Tibial nerve (tissue), 4 donors: Measurements from ENCODE around the gene URM1. TPM values are rescaled to one million over a fixed set of nuclear protein-coding genes. Genes with fewer than 3 reads are reported as not detected.
"Not testable (repeated sequence)": the region's sequence is repeated elsewhere in the genome, so short reads cannot be mapped to it uniquely, and the experiment has no call there.

ENCODE experiments used
- DNase-seq, 2 donors: peaks; one replicate each; pipeline ENCODE4 v3.0.0-alpha.2; 2019; ENCODE audit warnings: low spot score in 2 of 2
- H3K27ac ChIP-seq, 4 donors: fragments of 200-600 bp; sonication (generic) in 3 of 4; one replicate each; pipeline ENCODE4 v1.5.1; 2017 to 2019; ENCODE audit warnings: mild to moderate bottlenecking in 1 of 4
- H3K27me3 ChIP-seq, 2 donors: fragments of 200-600 bp; sonication (generic) in 1 of 2; one replicate each; pipeline versions ENCODE4 v1.5.1 to v1.6.0; 2017 to 2019
- H3K36me3 ChIP-seq, 3 donors: fragments of 200-600 bp; sonication (generic); one replicate each; pipeline ENCODE4 v1.5.1; 2018 to 2019
- H3K4me1 ChIP-seq, 4 donors: fragments of 200-600 bp; sonication (generic) in 3 of 4; one replicate each; pipeline ENCODE4 v1.5.1; 2017 to 2019
- H3K4me3 ChIP-seq, 4 donors: fragments of 200-600 bp; sonication (generic) in 3 of 4; one replicate each; pipeline ENCODE4 v1.5.1; 2017 to 2019; ENCODE audit warnings: mild to moderate bottlenecking in 1 of 4, moderate library complexity in 1 of 4
- H3K9me3 ChIP-seq, 4 donors: fragments of 200-600 bp; sonication (generic) in 3 of 4; one replicate each; pipeline ENCODE4 v1.5.1; 2017 to 2019
- EP300 ChIP-seq, 2 donors: sonication (generic); formaldehyde crosslinking; IDR thresholded peaks; one replicate each; pipeline ENCODE4 v1.6.1; 2017; ENCODE audit warnings: antibody characterized with exemption in 2 of 2, mild to moderate bottlenecking in 1 of 2
- POLR2A ChIP-seq, 2 donors: fragments of 450-650 bp; IDR thresholded peaks; one replicate each; pipeline ENCODE4 v1.6.1; 2017; ENCODE audit warnings: antibody characterized with exemption in 2 of 2, mild to moderate bottlenecking in 2 of 2, moderate library complexity in 2 of 2
- WGBS, 2 donors: methylation state at CpG; one replicate each; pipeline ENCODE4 v1.1.5; 2018; 5-methylcytosine and 5-hydroxymethylcytosine counted together
- total RNA-seq, 4 donors: library from RNA; depleted of rRNA; stranded (reverse); fragments of >200 nt; gene quantifications; one replicate each; pipeline ENCODE4 v1.1.0, GENCODE V29; 2016
- TF ChIP-seq, protein P1 (sequence below), 5 experiments: fragments of 200-600 bp in 3 of 5; fragments of 450-650 bp in 2 of 5; sonication (generic) in 3 of 5; IDR thresholded peaks; one replicate each; pipeline ENCODE4 v1.5.1; 2016 to 2019; ENCODE audit warnings: antibody characterized with exemption in 5 of 5, mild to moderate bottlenecking in 3 of 5, moderate library complexity in 2 of 5

Gene URM1
- total RNA-seq, 4 donors from 2014 or later: 18.1 to 25.5 (median 23.2) TPM

DNA sequence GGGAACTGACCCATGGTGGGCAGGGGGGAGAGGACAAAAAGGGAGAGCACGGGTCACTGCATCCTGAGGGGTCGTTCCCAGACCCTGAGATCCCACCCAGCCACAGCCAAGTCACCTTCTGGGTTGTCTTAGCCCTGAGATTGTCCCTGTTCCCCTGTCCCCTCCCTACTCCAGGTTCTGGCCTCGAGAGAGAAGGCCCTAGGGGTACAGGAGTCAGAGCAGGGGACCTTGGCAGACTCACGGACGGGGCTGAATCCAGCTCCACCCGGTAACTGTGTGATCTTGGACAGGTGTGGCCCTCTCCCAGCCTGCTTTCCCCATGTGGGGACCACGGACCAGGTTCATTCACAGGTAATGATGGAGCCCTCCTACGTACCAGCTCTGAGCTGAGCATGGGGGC is 38.3 kb downstream of the URM1 start:
- H3K4me1 ChIP-seq: peaks cover 0 to 6% (median 0%) of the 10 kb centered on the region in 4 donors
- no peak for DNase-seq
- 42 to 51% methylated on average over 7 to 8 of the region's 8 CpGs for WGBS, 2 donors
- TF ChIP-seq, protein P1, sequence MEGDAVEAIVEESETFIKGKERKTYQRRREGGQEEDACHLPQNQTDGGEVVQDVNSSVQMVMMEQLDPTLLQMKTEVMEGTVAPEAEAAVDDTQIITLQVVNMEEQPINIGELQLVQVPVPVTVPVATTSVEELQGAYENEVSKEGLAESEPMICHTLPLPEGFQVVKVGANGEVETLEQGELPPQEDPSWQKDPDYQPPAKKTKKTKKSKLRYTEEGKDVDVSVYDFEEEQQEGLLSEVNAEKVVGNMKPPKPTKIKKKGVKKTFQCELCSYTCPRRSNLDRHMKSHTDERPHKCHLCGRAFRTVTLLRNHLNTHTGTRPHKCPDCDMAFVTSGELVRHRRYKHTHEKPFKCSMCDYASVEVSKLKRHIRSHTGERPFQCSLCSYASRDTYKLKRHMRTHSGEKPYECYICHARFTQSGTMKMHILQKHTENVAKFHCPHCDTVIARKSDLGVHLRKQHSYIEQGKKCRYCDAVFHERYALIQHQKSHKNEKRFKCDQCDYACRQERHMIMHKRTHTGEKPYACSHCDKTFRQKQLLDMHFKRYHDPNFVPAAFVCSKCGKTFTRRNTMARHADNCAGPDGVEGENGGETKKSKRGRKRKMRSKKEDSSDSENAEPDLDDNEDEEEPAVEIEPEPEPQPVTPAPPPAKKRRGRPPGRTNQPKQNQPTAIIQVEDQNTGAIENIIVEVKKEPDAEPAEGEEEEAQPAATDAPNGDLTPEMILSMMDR (IDR thresholded peaks at IDR 0.05): no peak
- TF ChIP-seq POLR2A (IDR thresholded peaks at IDR 0.05) (no peak), EP300 (IDR thresholded peaks at IDR 0.05) (no peak)
- H3K9me3 ChIP-seq: no peaks in the 10 kb centered on the region
- no peaks in the 10 kb centered on the region for H3K36me3 ChIP-seq
- H3K27ac ChIP-seq: no peak overlapping the region
- peaks cover 0 to 29% of the 10 kb centered on the region in 2 donors for H3K27me3 ChIP-seq
- no peak overlapping the region for H3K4me3 ChIP-seq

DNA sequence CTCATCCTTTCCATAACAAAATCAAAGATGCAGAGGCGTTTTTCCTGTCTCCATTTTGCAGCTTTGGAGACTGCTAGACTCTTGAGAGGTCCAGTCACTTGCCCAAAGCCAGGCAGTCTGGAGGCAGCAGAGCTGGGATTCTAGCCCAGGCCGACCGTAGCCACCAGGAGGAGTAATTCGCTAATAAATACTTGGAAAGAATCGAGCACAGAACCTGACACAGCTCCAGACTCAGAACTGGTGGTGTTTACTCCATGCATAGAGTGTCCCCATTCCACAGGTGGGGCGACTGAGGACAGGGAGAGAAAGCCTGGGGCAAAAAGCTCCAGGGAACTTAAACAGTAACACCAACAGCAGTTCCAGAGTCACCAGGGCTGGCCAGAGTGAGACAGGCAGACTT is 38.8 kb downstream of the URM1 start:
- Histone ChIP-seq H3K27ac (no peak overlapping the region), H3K4me3 (no peak overlapping the region), H3K9me3 (no peaks in the 10 kb centered on the region), H3K4me1 (peaks cover 0 to 6% (median 0%) of the 10 kb centered on the region in 4 donors), H3K36me3 (no peaks in the 10 kb centered on the region), H3K27me3 (peaks cover 0 to 34% of the 10 kb centered on the region in 2 donors)
- TF ChIP-seq, protein P1 (IDR thresholded peaks at IDR 0.05): no peak
- TF ChIP-seq POLR2A (IDR thresholded peaks at IDR 0.05) (no peak), EP300 (IDR thresholded peaks at IDR 0.05) (no peak)
- no peak for DNase-seq
- WGBS, 2 donors: 37 to 38% methylated on average over 6 of the region's 6 CpGs

DNA sequence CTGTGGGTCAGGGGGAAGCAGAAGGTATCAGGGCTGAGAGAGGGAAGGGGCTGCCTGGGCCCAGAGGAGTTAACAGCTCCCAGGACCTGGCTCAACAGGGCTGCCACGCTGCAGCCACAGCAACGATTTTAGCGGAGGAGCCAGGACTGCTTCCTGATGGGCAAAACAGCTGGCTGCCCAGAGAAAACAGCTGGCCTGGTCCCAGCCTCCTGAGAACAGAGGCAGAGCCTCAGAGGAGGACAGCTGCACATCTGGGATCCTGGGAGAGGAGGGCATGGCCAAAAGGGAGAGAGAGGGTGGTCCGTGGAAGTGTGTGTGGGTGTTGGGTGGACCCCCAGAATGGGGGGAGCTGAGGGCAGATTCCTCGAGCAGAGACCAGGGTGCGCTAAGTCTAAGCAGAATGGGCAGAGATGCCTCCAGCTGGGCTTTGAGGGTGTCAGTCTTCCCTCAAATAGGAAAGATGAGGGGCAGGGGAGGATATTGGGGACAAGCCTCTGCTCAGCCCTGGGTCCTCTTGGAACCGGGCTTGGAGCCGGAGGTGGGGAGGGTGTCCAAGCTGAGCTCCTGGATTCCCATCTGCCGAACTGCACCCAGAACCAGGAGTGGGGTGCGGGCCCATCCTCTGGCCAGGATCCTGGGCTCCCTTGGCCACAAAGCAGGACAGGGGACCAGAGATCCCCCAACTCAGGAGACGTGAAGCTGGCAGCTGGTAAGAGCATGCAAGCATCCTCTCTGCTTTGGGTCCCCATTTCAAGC is 40.4 kb downstream of the URM1 start:
- H3K27me3 ChIP-seq: peaks cover 0 to 50% of the 10 kb centered on the region in 2 donors
- H3K27ac ChIP-seq: no peak overlapping the region
- TF ChIP-seq EP300 (IDR thresholded peaks at IDR 0.05): no peak
- no peak for TF ChIP-seq POLR2A (IDR thresholded peaks at IDR 0.05)
- TF ChIP-seq, protein P1 (IDR thresholded peaks at IDR 0.05): no peak
- peaks cover 0 to 6% (median 0%) of the 10 kb centered on the region in 4 donors for H3K4me1 ChIP-seq
- no peak for DNase-seq
- 52 to 53% methylated on average over 10 of the region's 11 CpGs for WGBS, 2 donors
- no peaks in the 10 kb centered on the region for H3K9me3 ChIP-seq
- no peak overlapping the region for H3K4me3 ChIP-seq
- no peaks in the 10 kb centered on the region for H3K36me3 ChIP-seq

DNA sequence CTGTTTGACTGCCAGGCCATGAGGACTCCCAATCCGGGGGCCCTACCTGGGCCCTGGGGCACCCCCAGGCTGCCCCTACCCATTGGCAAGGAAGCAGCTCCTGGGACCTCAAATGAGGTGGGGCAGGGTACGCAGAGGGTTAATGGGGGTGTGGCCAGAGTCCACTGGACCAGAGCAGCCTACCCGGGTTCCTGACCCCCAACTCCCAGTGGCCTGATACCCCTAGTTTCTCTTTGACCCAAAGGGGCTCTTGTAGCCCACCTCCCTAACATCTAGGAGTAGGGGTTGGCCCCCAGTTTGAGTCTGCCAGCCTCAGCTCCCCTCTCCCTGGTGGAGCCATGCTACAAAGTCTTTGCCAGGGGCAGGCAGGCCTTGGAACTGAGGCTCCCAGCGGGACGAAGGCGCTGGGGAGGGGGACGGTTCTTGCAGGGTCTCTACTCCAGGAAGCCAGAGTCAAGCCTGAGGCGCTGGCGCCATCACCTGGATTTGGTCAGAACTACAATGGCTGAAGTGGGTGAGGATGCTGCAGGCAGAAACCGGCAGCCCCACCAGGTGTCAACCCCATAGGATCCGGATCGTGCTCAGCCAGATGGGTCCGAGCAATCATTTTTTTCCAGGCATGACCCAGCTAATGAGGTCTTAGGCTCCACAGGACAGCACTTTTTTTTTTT is 41.1 kb downstream of the URM1 start:
- peak; percentile 27 to 46 for DNase-seq
- WGBS, 2 donors: 10 to 17% methylated on average over 12 to 13 of the region's 13 CpGs
- H3K27me3 ChIP-seq: peaks cover 0 to 55% of the 10 kb centered on the region in 2 donors

DNA sequence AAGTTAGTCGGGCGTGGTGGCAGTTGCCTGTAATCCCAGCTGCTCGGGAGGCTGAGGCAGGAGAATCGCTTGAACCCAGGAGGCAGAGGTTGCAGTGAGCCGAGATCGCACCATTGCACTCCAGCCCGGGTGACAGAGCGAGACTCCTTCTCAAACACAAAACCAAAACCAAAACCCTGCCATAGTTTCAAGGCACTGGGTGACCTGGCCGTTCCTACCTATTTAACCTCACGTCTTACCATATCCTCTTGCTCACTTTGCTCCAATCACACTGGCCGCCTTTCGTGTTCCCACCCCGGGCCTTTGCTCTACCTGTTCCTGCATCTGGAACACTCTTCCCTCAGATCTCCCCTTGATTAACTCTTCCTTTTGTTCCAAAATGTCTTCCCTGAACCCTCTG is 42.6 kb downstream of the URM1 start:
- not testable (repeated sequence) for H3K4me3 ChIP-seq
- H3K27me3 ChIP-seq: peaks cover 0 to 60% of the 10 kb centered on the region in 2 donors
- WGBS, 2 donors: 85 to 91% methylated on average over 13 of the region's 13 CpGs

More for the DNA sequence above, 41.1 kb downstream of the URM1 start:
- no peak overlapping the region for H3K4me3 ChIP-seq
- no peaks in the 10 kb centered on the region for H3K36me3 ChIP-seq
- H3K9me3 ChIP-seq: no peaks in the 10 kb centered on the region
- TF ChIP-seq EP300 (IDR thresholded peaks at IDR 0.05): no peak
- no peak for TF ChIP-seq POLR2A (IDR thresholded peaks at IDR 0.05)
- TF ChIP-seq, protein P1 (IDR thresholded peaks at IDR 0.05): peak; percentile 18 to 59 (median 49)
- no peak overlapping the region for H3K27ac ChIP-seq
- peaks cover 0 to 6% (median 0%) of the 10 kb centered on the region in 4 donors for H3K4me1 ChIP-seq

More for the DNA sequence above, 42.6 kb downstream of the URM1 start:
- not testable (repeated sequence) for H3K27ac ChIP-seq, H3K36me3 ChIP-seq, H3K9me3 ChIP-seq, DNase-seq, H3K4me1 ChIP-seq
